HepG2 (cell line): ENCODE data around the gene PRDM10. TPM values are rescaled to one million over a fixed set of nuclear protein-coding genes. Genes with fewer than 3 reads are reported as not detected.
A peak's percentile ranks its signal among the peaks of the same experiment; 100 is the strongest.

Experiments
- AKNA ChIP-seq: sonication (generic); formaldehyde crosslinking; IDR thresholded peaks from 2 replicates; pipeline ENCODE4 v1.4.0; 2020; ENCODE audit warnings: missing genetic modification reagents, borderline replicate concordance
- CCDC6 ChIP-seq: sonication (generic); formaldehyde crosslinking; IDR thresholded peaks from 2 replicates; pipeline ENCODE4 v1.8.1; 2022; ENCODE audit warnings: mild to moderate bottlenecking, missing genetic modification reagents, moderate library complexity
- CEBPB ChIP-seq: IDR thresholded peaks from 2 replicates; pipeline ENCODE4 v1.6.1; 2011; ENCODE audit warnings: low read depth, low read length, improper control_type of control experiment, borderline replicate concordance
- CHCHD3 ChIP-seq: sonication (generic); formaldehyde crosslinking; IDR thresholded peaks from 2 replicates; pipeline ENCODE4 v1.8.0; 2022; ENCODE audit warnings: mild to moderate bottlenecking, missing genetic modification reagents, moderate library complexity
- CHD4 ChIP-seq: fragments of 200-600 bp; sonication (generic); IDR thresholded peaks from 2 replicates; pipeline ENCODE4 v1.7.0; 2017; ENCODE audit warnings: mild to moderate bottlenecking, low read length, borderline replicate concordance
- KDM2A ChIP-seq: sonication (generic); formaldehyde crosslinking; IDR thresholded peaks from 2 replicates; pipeline ENCODE4 v1.4.0; 2020; ENCODE audit warnings: low read depth, missing genetic modification reagents, borderline replicate concordance
- SKIL ChIP-seq: sonication (generic); formaldehyde crosslinking; IDR thresholded peaks from 2 replicates; pipeline ENCODE4 v1.8.0; 2022; ENCODE audit warnings: missing genetic modification reagents, mild to moderate bottlenecking, moderate library complexity, borderline replicate concordance
- SP4 ChIP-seq: sonication (generic); formaldehyde crosslinking; IDR thresholded peaks from 2 replicates; pipeline ENCODE4 v1.8.1; 2023; ENCODE audit warnings: mild to moderate bottlenecking, missing genetic modification reagents
- U2AF1 ChIP-seq: fragments of 200-400 bp; formaldehyde crosslinking; optimal IDR thresholded peaks from 2 replicates; pipeline ENCODE3; 2017; ENCODE audit warnings: mild to moderate bottlenecking, low read depth, low read length
- ZNF160 ChIP-seq: sonication (generic); formaldehyde crosslinking; IDR thresholded peaks from 2 replicates; pipeline ENCODE4 v1.8.0; 2022; ENCODE audit warnings: mild to moderate bottlenecking, inconsistent platforms, missing genetic modification reagents
- ZNF350 ChIP-seq: sonication (generic); formaldehyde crosslinking; IDR thresholded peaks from 2 replicates; pipeline ENCODE4 v1.4.0; 2020; ENCODE audit warnings: mild to moderate bottlenecking, low read depth, missing genetic modification reagents, borderline replicate concordance
- ZNF609 ChIP-seq: sonication (generic); formaldehyde crosslinking; IDR thresholded peaks from 2 replicates; pipeline ENCODE4 v1.4.0; 2020; ENCODE audit warnings: mild to moderate bottlenecking, missing genetic modification reagents, borderline replicate concordance
- ZNF619 ChIP-seq: sonication (generic); formaldehyde crosslinking; IDR thresholded peaks from 2 replicates; pipeline ENCODE4 v1.4.0; 2020; ENCODE audit warnings: mild to moderate bottlenecking, missing genetic modification reagents
- ZNF883 ChIP-seq: sonication (generic); formaldehyde crosslinking; IDR thresholded peaks from 2 replicates; pipeline ENCODE4 v1.5.1; 2020; ENCODE audit warnings: mild to moderate bottlenecking, missing genetic modification reagents; ENCODE audit errors: not compliant biosample characterization
- ZSCAN25 ChIP-seq: sonication (generic); formaldehyde crosslinking; IDR thresholded peaks from 2 replicates; pipeline ENCODE4 v1.8.0; 2022; ENCODE audit warnings: mild to moderate bottlenecking, missing genetic modification reagents
- ZSCAN29 ChIP-seq: sonication (generic); formaldehyde crosslinking; conservative IDR thresholded peaks from 2 replicates; pipeline ENCODE4 v1.4.0; 2020; ENCODE audit warnings: mild to moderate bottlenecking, missing genetic modification reagents
- polyA plus RNA-seq, 8 experiments: library from polyadenylated mRNA; depleted of rRNA in 3 of 8; stranded (reverse) in 7 of 8; unstranded in 1 of 8; fragments of >200 nt; fragmentation: Illumina TruSeq in 4 of 8; extraction: Trizol in 4 of 8; gene quantifications; 2 replicates each; pipeline versions ENCODE4 v1.2.1 to v1.2.3, GENCODE V29; 2011 to 2016; ENCODE audit warnings: low read depth in 4 of 8, missing spikeins in 1 of 8, mixed read lengths in 1 of 8; ENCODE audit not compliant: insufficient read depth in 1 of 8
- total RNA-seq, 5 experiments: library from RNA; depleted of rRNA; stranded (reverse); fragments of >200 nt; fragmentation: Illumina TruSeq; extraction: Trizol; gene quantifications; 2 replicates each; pipeline ENCODE4 v1.2.3, GENCODE V29; 2016; ENCODE audit warnings: low read depth in 1 of 5

Gene PRDM10
- total and polyA plus RNA-seq, 2 of the 13 experiments (the other 11 are each of a cell fraction or from before 2014, with no cell fraction given) = 5.7 to 5.8 TPM

- TF ChIP-seq CHCHD3 (CRISPR knock-in tag) (no peak), ZNF160 (CRISPR knock-in tag) (peak; percentile 57; the same call in 1 of the 2 replicates), ZNF619 (CRISPR knock-in tag) (no peak; the same call in 1 of the 2 replicates), ZNF609 (CRISPR knock-in tag) (no peak), ZSCAN29 (no peak), KDM2A (CRISPR knock-in tag) (0 out of 2 replicates have a peak, but pooled peaks have one; percentile 21), ZSCAN25 (CRISPR knock-in tag) (no peak), SKIL (CRISPR knock-in tag) (no peak), ZNF350 (CRISPR knock-in tag) (peak; percentile 15; the same call in 1 of the 2 replicates), AKNA (CRISPR knock-in tag) (0 out of 2 replicates have a peak, but pooled peaks have one; percentile 22), CHD4 (no peak), ZNF883 (CRISPR knock-in tag) (peak; percentile 47), SP4 (CRISPR knock-in tag) (peak; percentile 47; the same call in 1 of the 2 replicates), U2AF1 (no peak), CEBPB (peak; percentile 38; the same call in 1 of the 2 replicates), CCDC6 (CRISPR knock-in tag) (peak; percentile 89)
These were observed 446 bp upstream of the PRDM10 start (continued) for GRCh38 chr11:130002846-130003716.
